GM12874 (cell line): Measurements from ENCODE around the gene PRKCH.

Source experiments
- CTCF ChIP-seq: IDR thresholded peaks from 2 replicates; pipeline ENCODE4 v1.5.1; 2011; ENCODE audit warnings: low read depth, mild to moderate bottlenecking, control low read depth, low read length, moderate library complexity; ENCODE audit not compliant: insufficient read depth

The PRKCH gene

GRCh38 chr14:61468063-61468825, 146.9 kb downstream of the PRKCH start:
- no peak for TF ChIP-seq CTCF

- no peak for TF ChIP-seq CTCF
Observed at GRCh38 chr14:61469781-61470180, 148.4 kb downstream of the PRKCH start.

- no peak for TF ChIP-seq CTCF
Observed at GRCh38 chr14:61470261-61470960, 149.0 kb downstream of the PRKCH start.

GRCh38 chr14:61470961-61471293, 149.5 kb downstream of the PRKCH start:
- TF ChIP-seq CTCF, result no peak

- no peak for TF ChIP-seq CTCF
Observed at GRCh38 chr14:61471297-61472005, 150.1 kb downstream of the PRKCH start.

- TF ChIP-seq CTCF, result no peak
Observed at GRCh38 chr14:61472011-61472672, 150.8 kb downstream of the PRKCH start.
